Activated naive CD8-positive, alpha-beta T cell treated with anti-CD3 and anti-CD28 coated beads, Interleukin-2, amount 50 U/mL, for 16 hours (primary cell): ENCODE measurements around the gene TNFRSF8.

Experiments used
- DNase-seq: peaks from one replicate; pipeline ENCODE4 v3.0.0-alpha.2; 2020; ENCODE audit warnings: low read depth, low spot score

The TNFRSF8 gene

DNA sequence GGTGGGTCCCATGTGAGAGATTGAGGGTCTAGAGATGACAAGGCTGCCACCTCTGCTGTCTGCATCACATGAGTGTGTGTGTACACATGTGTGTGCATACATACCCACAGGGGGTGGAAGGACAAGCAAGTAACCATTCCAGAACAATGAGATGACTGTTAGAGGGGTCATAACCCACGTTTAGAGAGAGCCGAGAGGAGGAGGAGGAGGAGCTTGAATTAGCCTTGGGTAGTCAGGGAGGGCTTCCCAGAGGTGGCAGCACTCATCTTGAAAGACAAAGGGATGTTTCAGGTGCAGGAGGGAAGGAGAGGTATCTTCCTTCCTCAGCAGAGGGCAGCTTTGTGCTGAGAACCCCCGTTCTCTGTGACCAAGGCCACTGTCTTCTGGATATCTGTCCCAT is 125.0 kb downstream of the TNFRSF8 start:
- DNase-seq = no peak

DNA sequence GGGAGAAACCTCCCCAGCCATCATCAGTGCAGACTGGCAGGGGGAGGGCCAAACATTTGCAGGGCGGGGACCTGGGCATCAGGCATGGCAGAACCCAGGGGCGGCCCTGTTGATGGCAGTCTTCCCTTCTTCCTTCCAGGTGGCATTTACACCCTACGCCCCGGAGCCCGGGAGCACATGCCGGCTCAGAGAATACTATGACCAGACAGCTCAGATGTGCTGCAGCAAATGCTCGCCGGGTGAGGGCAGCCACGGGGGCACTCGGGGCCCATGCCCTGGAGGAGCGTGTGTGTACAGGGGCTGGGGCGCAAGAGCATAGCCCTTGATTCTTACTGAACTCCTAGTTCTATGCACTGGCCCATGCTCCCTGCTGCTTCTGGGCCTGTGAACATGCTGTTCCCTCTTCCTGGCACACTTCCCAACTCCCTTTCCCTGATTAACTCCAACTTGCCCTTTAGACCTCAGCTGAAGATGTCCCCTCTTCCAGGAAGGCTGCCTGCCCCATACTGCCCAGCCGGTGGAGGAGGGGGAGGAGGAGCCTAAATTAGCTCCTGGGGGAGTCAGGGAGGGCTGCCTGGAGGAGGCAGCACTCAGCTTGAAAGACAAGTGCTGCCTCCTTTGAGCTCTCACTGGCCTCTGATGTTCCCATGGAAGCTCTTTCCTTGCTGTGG is 125.7 kb downstream of the TNFRSF8 start:
- DNase-seq = no peak

- no peak for DNase-seq
Measured at GRCh38 chr1:12189328-12189682, 126.2 kb downstream of the TNFRSF8 start.

- DNase-seq = no peak
Measured at GRCh38 chr1:12191242-12192032, 128.3 kb downstream of the TNFRSF8 start.
